Measurements from ENCODE around the gene PLA2G6. TPM values are rescaled to one million over a fixed set of nuclear protein-coding genes. Genes with fewer than 3 reads are reported as not detected.

Gene PLA2G6
- total and polyA plus RNA-seq, 2 of the 13 experiments (the other 11 are each of a cell fraction or from before 2014, with no cell fraction given): 4.8 to 11.5 TPM

DNA sequence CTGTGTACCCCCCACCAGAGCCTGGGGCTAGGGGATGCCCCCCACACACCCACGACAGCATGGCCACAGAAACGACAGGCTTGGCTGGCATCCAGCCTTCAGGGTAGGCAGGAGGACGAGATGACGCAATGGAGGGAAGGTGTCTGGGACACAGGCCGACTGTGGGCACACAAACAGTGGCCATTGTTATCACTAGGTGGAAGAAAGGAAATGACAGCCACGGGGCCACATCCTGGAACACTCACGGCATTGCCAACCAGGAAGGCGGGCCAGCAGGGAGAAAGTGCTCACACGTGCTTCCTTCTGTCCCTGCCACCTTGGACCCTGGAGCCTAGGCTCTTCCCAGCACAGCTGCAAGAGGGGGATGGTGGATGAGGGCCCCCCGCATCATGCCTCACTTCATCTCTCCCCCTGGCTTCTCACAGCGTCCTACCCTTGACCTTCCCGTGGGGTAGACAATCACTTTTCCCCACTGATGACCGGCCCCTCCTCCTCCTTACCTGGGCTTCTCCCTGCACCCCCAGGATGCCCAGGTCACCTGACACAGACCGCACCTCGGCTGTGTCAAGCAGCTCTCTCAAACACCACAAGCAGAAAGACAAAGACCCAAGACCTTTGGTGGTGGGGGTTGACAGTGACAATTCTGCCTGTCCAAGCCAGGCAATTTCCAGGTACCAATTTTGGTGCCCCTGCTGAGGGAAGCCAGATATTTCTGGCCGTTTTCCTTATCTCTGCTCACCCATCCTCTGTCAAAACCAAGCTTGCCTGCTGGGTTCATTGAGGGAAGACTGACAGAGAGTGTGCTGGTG is 8.6 kb downstream of the PLA2G6 start (continued):
- TF ChIP-seq, protein P1, sequence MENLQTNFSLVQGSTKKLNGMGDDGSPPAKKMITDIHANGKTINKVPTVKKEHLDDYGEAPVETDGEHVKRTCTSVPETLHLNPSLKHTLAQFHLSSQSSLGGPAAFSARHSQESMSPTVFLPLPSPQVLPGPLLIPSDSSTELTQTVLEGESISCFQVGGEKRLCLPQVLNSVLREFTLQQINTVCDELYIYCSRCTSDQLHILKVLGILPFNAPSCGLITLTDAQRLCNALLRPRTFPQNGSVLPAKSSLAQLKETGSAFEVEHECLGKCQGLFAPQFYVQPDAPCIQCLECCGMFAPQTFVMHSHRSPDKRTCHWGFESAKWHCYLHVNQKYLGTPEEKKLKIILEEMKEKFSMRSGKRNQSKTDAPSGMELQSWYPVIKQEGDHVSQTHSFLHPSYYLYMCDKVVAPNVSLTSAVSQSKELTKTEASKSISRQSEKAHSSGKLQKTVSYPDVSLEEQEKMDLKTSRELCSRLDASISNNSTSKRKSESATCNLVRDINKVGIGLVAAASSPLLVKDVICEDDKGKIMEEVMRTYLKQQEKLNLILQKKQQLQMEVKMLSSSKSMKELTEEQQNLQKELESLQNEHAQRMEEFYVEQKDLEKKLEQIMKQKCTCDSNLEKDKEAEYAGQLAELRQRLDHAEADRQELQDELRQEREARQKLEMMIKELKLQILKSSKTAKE (CRISPR knock-in tag; IDR thresholded peaks at IDR 0.05; ENCODE audit: borderline replicate concordance): peak; percentile 69
- no peak for TF ChIP-seq SOX6 (IDR thresholded peaks at IDR 0.05)
- peak; percentile 94 for TF ChIP-seq SOX6 (CRISPR knock-in tag; IDR thresholded peaks at IDR 0.05)
- no peak for TF ChIP-seq ETV6 (CRISPR knock-in tag; conservative IDR thresholded peaks at IDR 0.05)
- TF ChIP-seq HOXA3 (CRISPR knock-in tag; IDR thresholded peaks at IDR 0.05): no peak; the same call in 1 of the 2 replicates
- TF ChIP-seq NR2F6 (IDR thresholded peaks at IDR 0.05): no peak
- peak; percentile 33; the same call in 1 of the 2 replicates for TF ChIP-seq NR2F6 (CRISPR knock-in tag; IDR thresholded peaks at IDR 0.05)
- TF ChIP-seq MTF1 (CRISPR knock-in tag; IDR thresholded peaks at IDR 0.05): no peak
- TF ChIP-seq, protein P2, sequence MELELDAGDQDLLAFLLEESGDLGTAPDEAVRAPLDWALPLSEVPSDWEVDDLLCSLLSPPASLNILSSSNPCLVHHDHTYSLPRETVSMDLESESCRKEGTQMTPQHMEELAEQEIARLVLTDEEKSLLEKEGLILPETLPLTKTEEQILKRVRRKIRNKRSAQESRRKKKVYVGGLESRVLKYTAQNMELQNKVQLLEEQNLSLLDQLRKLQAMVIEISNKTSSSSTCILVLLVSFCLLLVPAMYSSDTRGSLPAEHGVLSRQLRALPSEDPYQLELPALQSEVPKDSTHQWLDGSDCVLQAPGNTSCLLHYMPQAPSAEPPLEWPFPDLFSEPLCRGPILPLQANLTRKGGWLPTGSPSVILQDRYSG (CRISPR knock-in tag; IDR thresholded peaks at IDR 0.05): no peak
- TF ChIP-seq SUZ12 (IDR thresholded peaks at IDR 0.05; ENCODE audit: low read depth, low read length): no peak
- no peak for TF ChIP-seq SP1 (IDR thresholded peaks at IDR 0.05)
- TF ChIP-seq SP1 (CRISPR knock-in tag; IDR thresholded peaks at IDR 0.05): no peak
- TF ChIP-seq, protein P3, sequence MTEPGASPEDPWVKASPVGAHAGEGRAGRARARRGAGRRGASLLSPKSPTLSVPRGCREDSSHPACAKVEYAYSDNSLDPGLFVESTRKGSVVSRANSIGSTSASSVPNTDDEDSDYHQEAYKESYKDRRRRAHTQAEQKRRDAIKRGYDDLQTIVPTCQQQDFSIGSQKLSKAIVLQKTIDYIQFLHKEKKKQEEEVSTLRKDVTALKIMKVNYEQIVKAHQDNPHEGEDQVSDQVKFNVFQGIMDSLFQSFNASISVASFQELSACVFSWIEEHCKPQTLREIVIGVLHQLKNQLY (CRISPR knock-in tag; IDR thresholded peaks at IDR 0.05): no peak
- no peak for TF ChIP-seq ZNF598 (CRISPR knock-in tag; IDR thresholded peaks at IDR 0.05; ENCODE audit: borderline replicate concordance)
- TF ChIP-seq, protein P4, sequence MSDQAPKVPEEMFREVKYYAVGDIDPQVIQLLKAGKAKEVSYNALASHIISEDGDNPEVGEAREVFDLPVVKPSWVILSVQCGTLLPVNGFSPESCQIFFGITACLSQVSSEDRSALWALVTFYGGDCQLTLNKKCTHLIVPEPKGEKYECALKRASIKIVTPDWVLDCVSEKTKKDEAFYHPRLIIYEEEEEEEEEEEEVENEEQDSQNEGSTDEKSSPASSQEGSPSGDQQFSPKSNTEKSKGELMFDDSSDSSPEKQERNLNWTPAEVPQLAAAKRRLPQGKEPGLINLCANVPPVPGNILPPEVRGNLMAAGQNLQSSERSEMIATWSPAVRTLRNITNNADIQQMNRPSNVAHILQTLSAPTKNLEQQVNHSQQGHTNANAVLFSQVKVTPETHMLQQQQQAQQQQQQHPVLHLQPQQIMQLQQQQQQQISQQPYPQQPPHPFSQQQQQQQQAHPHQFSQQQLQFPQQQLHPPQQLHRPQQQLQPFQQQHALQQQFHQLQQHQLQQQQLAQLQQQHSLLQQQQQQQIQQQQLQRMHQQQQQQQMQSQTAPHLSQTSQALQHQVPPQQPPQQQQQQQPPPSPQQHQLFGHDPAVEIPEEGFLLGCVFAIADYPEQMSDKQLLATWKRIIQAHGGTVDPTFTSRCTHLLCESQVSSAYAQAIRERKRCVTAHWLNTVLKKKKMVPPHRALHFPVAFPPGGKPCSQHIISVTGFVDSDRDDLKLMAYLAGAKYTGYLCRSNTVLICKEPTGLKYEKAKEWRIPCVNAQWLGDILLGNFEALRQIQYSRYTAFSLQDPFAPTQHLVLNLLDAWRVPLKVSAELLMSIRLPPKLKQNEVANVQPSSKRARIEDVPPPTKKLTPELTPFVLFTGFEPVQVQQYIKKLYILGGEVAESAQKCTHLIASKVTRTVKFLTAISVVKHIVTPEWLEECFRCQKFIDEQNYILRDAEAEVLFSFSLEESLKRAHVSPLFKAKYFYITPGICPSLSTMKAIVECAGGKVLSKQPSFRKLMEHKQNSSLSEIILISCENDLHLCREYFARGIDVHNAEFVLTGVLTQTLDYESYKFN (CRISPR knock-in tag; conservative IDR thresholded peaks at IDR 0.05): no peak
- TF ChIP-seq SOX13 (IDR thresholded peaks at IDR 0.05): peak; percentile 79
- peak in 1 of 2 experiments; percentile 93; a peak in 2 of 4 replicates for TF ChIP-seq SOX13 (CRISPR knock-in tag; conservative IDR thresholded peaks at IDR 0.05 in 1 of 2, IDR thresholded peaks at IDR 0.05 in 1 of 2)
- TF ChIP-seq, protein P5, sequence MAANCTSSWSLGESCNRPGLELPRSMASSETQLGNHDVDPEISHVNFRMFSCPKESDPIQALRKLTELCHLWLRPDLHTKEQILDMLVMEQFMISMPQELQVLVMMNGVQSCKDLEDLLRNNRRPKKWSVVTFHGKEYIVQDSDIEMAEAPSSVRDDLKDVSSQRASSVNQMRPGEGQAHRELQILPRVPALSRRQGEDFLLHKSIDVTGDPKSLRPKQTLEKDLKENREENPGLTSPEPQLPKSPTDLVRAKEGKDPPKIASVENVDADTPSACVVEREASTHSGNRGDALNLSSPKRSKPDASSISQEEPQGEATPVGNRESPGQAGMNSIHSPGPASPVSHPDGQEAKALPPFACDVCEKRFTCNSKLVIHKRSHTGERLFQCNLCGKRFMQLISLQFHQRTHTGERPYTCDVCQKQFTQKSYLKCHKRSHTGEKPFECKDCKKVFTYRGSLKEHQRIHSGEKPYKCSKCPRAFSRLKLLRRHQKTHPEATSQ (CRISPR knock-in tag; IDR thresholded peaks at IDR 0.05; ENCODE audit: borderline replicate concordance): no peak
- no peak for TF ChIP-seq ZNF207 (IDR thresholded peaks at IDR 0.05; ENCODE audit: borderline replicate concordance)
- TF ChIP-seq, protein P6, sequence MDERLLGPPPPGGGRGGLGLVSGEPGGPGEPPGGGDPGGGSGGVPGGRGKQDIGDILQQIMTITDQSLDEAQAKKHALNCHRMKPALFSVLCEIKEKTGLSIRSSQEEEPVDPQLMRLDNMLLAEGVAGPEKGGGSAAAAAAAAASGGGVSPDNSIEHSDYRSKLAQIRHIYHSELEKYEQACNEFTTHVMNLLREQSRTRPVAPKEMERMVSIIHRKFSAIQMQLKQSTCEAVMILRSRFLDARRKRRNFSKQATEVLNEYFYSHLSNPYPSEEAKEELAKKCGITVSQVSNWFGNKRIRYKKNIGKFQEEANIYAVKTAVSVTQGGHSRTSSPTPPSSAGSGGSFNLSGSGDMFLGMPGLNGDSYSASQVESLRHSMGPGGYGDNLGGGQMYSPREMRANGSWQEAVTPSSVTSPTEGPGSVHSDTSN (CRISPR knock-in tag; IDR thresholded peaks at IDR 0.05): no peak
- TF ChIP-seq NCOA5 (CRISPR knock-in tag; IDR thresholded peaks at IDR 0.05): no peak
